ENCODE results near the gene ZMYND8.
"Not testable (repeated sequence)": the region's sequence is repeated elsewhere in the genome, so short reads cannot be mapped to it uniquely, and the experiment has no call there.

ZMYND8 gene

GRCh38 chr20:47356526-47357295, at the start of gene ZMYND8:
Gene ZMYND8 (minus strand): TSS chr20:47356699. CDS start chr20:47356670, 29 bp downstream.
- peak; percentile 92 to 93 for DNase-seq (ENCODE audit: low read depth in 2 of 2)

- no peak for DNase-seq (ENCODE audit: low read depth in 2 of 2)
Measured at GRCh38 chr20:47405775-47406325, 49.4 kb upstream of the ZMYND8 start.

GRCh38 chr20:47400685-47401084, 44.2 kb upstream of the ZMYND8 start:
- DNase-seq (ENCODE audit: low read depth in 2 of 2), result no peak

GRCh38 chr20:47397652-47398301, 41.3 kb upstream of the ZMYND8 start:
- no peak for DNase-seq (ENCODE audit: low read depth in 2 of 2)

GRCh38 chr20:47396762-47397476, 40.4 kb upstream of the ZMYND8 start:
- DNase-seq (ENCODE audit: low read depth in 2 of 2), result no peak

GRCh38 chr20:47393796-47394514, 37.5 kb upstream of the ZMYND8 start:
- DNase-seq (ENCODE audit: low read depth in 2 of 2), result not testable (repeated sequence)

- DNase-seq (ENCODE audit: low read depth in 2 of 2), result no peak
Measured at GRCh38 chr20:47392721-47393073, 36.2 kb upstream of the ZMYND8 start.

GRCh38 chr20:47392015-47392720, 35.7 kb upstream of the ZMYND8 start:
- DNase-seq (ENCODE audit: low read depth in 2 of 2), result peak; percentile 82 to 84

- no peak for DNase-seq (ENCODE audit: low read depth in 2 of 2)
Measured at GRCh38 chr20:47391276-47392010, 34.9 kb upstream of the ZMYND8 start.

- no peak for DNase-seq (ENCODE audit: low read depth in 2 of 2)
Measured at GRCh38 chr20:47389867-47390347, 33.4 kb upstream of the ZMYND8 start.

- not testable (repeated sequence) for DNase-seq (ENCODE audit: low read depth in 2 of 2)
Measured at GRCh38 chr20:47385968-47386367, 29.5 kb upstream of the ZMYND8 start.

- no peak for DNase-seq (ENCODE audit: low read depth in 2 of 2)
Measured at GRCh38 chr20:47382746-47383415, 26.4 kb upstream of the ZMYND8 start.

- no peak for DNase-seq (ENCODE audit: low read depth in 2 of 2)
Measured at GRCh38 chr20:47380481-47380880, 24.0 kb upstream of the ZMYND8 start.

GRCh38 chr20:47379433-47380150, 23.1 kb upstream of the ZMYND8 start:
- DNase-seq (ENCODE audit: low read depth in 2 of 2), result peak in 1 of 2 experiments; percentile 44

- no peak for DNase-seq (ENCODE audit: low read depth in 2 of 2)
Measured at GRCh38 chr20:47377122-47377722, 20.7 kb upstream of the ZMYND8 start.

- DNase-seq (ENCODE audit: low read depth in 2 of 2), result not testable (repeated sequence)
Measured at GRCh38 chr20:47376096-47376643, 19.7 kb upstream of the ZMYND8 start.

- not testable (repeated sequence) for DNase-seq (ENCODE audit: low read depth in 2 of 2)
Measured at GRCh38 chr20:47374121-47374520, 17.6 kb upstream of the ZMYND8 start.

GRCh38 chr20:47373206-47373733, 16.8 kb upstream of the ZMYND8 start:
- no peak for DNase-seq (ENCODE audit: low read depth in 2 of 2)

All from fibroblast of skin of left quadriceps (primary cell).